HG02610 (cell line): ENCODE measurements around the gene DUSP28.

Experiments
- ATAC-seq: cut with Tn5 transposase; IDR thresholded peaks from one replicate; pipeline ENCODE4 v1.9.1; 2021; ENCODE audit warnings: mild to moderate bottlenecking, moderate library complexity; ENCODE audit not compliant: unreplicated experiment

DUSP28 gene

GRCh38 chr2:240572141-240573031 lies 12.2 kb downstream of the DUSP28 start:
- no peak for ATAC-seq

- no peak for ATAC-seq
These were observed 12.9 kb downstream of the DUSP28 start for GRCh38 chr2:240573071-240573515.

- ATAC-seq = no peak
These were observed 13.6 kb downstream of the DUSP28 start for GRCh38 chr2:240573516-240574385.

- ATAC-seq = no peak
These were observed 14.4 kb downstream of the DUSP28 start for GRCh38 chr2:240574386-240575100.

GRCh38 chr2:240575101-240575965 lies 15.2 kb downstream of the DUSP28 start:
- ATAC-seq = no peak

- no peak for ATAC-seq
These were observed 15.9 kb downstream of the DUSP28 start for GRCh38 chr2:240576036-240576435.

GRCh38 chr2:240576436-240577205 lies 16.5 kb downstream of the DUSP28 start:
- no peak for ATAC-seq

GRCh38 chr2:240577281-240578109 lies 17.3 kb downstream of the DUSP28 start:
- ATAC-seq = no peak

- no peak for ATAC-seq
These were observed 17.9 kb downstream of the DUSP28 start for GRCh38 chr2:240578110-240578450.

GRCh38 chr2:240578488-240578887 lies 18.3 kb downstream of the DUSP28 start:
- no peak for ATAC-seq

- no peak for ATAC-seq
These were observed 19.1 kb downstream of the DUSP28 start for GRCh38 chr2:240579071-240579762.

- ATAC-seq = no peak
These were observed 19.8 kb downstream of the DUSP28 start for GRCh38 chr2:240579771-240580614.

GRCh38 chr2:240581811-240582210 lies 21.7 kb downstream of the DUSP28 start:
- ATAC-seq = no peak

- ATAC-seq = no peak
These were observed 22.6 kb downstream of the DUSP28 start for GRCh38 chr2:240582781-240583180.

GRCh38 chr2:240583774-240584173 lies 23.6 kb downstream of the DUSP28 start:
- no peak for ATAC-seq

GRCh38 chr2:240584486-240585031 lies 24.4 kb downstream of the DUSP28 start:
- ATAC-seq = peak; percentile 58

GRCh38 chr2:240585101-240585500 lies 24.9 kb downstream of the DUSP28 start:
- ATAC-seq = peak; percentile 27
